HG03469 (cell line): ENCODE results near the gene LDLRAD3.

Source experiments
- ATAC-seq: cut with Tn5 transposase; IDR thresholded peaks from one replicate; pipeline ENCODE4 v1.9.1; 2021; ENCODE audit warnings: mild to moderate bottlenecking, moderate library complexity, moderate number of reproducible peaks; ENCODE audit not compliant: unreplicated experiment

The LDLRAD3 gene

DNA sequence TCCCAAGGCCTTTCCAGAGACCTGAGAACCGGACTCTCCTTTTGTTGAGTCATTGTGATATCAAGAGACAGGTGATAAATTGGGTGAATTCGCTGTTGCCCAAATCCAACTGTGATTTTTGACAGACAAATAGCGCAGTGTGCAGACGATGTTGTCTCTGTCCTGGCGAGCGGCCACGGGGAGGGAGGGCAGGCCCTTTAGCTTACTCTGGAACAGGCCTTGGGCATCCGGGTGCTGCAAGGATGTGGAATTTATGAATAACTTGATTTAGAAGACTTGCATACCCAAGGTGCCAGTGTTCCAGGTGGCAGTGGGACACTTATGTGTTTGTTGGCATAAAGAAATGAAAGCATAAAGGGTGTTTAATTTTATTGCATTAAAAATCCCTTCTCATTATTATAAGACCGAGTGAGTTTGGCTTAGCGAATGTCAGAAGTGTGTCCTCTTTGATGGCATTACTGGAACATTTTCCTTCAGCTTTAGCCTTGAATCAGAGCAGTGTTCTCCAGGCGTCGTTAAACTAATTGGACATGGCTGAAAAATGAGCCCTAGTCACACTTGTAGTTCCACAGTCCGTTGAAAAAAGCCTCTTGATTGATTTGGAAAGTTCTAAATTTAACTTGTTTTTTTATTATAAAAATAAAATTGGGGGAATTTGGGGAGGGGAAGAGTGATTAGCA lies 9.4 kb downstream of the LDLRAD3 start:
- ATAC-seq, result no peak

DNA sequence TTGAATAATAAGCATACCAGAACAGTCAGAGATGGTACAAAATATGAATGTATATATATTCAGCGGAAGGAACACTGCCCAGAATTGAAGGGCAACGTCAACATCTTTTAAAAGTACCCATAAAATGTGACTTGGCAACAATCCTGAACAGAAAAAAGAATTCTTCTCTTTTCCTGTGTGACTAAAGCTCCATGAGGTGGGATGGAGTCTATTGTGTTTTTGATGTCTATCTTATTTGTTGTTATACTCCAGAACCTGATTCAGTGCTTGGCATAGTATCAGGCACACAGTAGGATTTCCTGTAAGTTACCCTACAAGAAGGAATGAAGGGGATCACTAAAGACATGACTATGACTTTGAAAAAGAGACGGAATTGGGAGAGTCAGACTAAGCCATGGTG lies 10.3 kb downstream of the LDLRAD3 start:
- ATAC-seq, result no peak

DNA sequence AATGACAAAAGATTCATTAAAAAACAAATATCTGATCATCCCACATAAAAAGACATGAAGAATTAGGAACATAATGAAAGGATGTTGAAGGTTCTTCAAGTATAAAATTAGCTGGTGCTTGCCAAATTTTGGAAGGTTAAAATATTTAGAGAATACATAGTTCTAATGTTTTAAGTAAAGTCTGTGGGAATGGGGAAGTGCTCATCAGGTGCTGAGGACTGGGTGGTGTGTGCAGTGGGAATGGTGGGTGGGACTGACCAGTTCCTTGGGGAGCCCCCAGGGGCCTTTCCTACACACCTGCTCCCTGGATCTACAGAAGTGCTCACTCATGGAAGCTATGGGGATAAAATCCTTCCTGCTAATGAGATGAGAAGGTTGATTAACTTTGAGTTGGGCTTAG lies 11.8 kb downstream of the LDLRAD3 start:
- ATAC-seq, result no peak

GRCh38 chr11:35962369-35963138 lies 18.7 kb downstream of the LDLRAD3 start:
- no peak for ATAC-seq

GRCh38 chr11:35963911-35964310 lies 20.0 kb downstream of the LDLRAD3 start:
- no peak for ATAC-seq

DNA sequence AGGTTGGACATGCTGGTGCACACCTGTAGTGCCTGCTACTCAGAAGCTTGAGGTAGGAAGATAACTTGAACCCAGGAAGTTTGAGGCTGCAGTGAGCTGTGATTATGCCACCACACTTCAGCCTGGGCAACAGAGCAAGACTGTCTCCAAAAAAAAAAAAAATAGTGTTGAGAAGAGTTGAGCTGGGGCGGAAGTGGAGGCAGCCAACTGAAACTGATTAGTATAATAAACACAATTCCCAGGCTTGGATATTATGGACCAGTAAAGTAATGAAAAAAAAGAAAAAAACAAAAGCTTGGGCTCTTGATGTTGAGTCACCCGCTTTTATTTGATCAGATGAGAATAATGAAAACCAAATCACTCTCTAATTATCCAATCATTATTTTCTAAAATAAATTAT lies 21.0 kb downstream of the LDLRAD3 start:
- ATAC-seq, result no peak

DNA sequence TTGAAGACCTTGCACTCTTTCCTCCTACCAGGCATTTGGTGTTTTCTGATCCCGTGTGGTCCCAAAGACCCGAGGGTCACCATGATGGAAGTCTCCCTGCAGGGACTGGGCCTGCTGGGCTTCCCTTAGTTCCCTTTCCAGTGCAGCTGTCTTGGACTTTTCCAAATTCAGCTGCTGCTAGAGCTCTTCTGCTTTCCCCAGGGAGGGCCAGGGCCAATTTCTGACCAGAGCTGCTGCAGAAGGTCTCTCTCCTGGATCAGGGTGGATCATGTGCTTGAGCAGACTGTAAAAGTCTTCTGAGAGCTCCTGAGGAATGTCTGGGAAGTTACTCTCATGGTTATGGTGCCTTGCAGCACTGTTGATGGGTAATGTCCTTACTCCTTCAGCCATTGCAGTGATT lies 23.2 kb downstream of the LDLRAD3 start:
- no peak for ATAC-seq

DNA sequence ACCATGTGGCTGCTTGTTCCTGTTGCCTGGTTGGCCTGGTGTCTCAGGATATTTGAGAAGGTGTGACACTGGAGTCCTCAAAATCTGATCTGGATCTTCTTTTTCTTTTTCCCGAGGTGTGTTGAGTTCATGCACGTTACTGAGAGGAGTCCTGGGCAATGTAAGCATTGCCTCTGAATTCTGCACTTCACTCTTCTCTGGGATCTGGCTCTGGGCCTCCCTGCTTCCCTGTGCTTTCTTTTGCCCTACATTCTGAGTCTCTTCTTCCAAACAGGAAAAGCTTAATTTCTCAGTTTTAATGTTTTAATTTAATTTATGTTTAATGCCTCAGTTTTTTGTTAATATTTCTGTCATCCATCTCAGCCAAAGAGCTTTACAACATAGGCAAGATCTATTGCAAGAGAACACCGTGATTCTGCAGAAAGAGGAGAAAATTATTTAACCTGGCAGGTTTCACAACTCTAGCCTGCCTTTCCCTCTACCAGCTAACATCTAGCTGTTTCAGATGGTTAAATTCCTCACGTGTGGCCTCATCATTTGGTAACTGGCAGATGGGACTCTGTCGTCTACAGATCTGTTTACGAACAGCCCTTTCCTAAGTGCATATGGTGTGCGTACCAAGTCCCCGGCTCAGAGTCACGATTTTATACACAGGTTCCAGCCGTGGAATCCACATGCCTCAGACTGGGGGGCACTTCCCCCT lies 24.7 kb downstream of the LDLRAD3 start:
- ATAC-seq, result no peak

- no peak for ATAC-seq
Observed at GRCh38 chr11:35969089-35970042, 25.5 kb downstream of the LDLRAD3 start.

GRCh38 chr11:35970445-35970844 lies 26.6 kb downstream of the LDLRAD3 start:
- ATAC-seq, result no peak

DNA sequence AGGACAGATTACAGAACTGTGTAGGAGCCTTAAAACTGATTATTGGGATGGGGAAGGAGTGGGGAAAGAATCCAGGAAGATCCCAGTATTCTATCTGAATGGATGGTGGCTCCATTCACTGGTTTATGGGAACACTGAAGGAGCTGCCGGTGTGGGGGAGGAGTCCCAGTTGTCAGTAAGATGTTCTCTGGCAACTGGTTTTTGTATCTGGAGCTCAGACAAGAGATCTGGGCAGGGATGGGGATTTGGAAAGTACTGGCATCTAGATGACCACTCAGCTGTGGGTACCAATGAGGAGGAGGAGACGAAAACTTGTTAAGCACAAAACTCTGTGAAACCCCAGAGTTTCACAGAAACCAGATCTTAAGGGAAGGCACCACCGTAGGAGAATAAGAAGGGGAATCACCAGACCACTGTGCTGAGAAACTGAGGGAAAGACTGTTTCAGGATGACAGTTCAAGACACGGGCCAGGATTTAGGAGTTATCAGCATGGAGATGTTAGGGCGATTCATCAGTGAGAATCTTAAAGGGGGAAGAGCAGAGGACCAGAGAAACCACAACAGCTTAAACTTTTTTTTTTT lies 28.1 kb downstream of the LDLRAD3 start:
- ATAC-seq, result no peak

- ATAC-seq, result no peak
Observed at GRCh38 chr11:35974882-35975589, 31.2 kb downstream of the LDLRAD3 start.

DNA sequence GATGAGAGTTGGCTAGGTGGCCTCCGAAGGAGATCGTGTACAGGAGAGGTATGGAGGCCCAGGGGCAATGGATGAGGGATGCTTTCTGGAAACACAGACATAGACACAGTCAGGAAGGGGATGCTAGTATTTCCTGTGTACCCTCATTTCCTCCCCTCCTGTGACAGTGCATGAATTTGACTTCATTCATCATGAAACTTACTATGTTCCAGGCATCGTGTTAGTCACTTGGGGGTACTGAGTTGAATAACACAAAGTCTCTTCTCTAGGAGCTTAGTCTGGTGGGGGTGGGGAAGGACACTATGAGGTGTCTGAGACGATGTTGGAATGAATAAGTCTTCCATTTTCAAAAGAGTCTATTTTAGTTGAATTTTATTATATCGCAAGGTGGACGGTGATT lies 32.6 kb downstream of the LDLRAD3 start:
- no peak for ATAC-seq

GRCh38 chr11:35978183-35978582 lies 34.3 kb downstream of the LDLRAD3 start:
- ATAC-seq, result no peak

GRCh38 chr11:35978891-35979290 lies 35.0 kb downstream of the LDLRAD3 start:
- ATAC-seq, result no peak

- no peak for ATAC-seq
Observed at GRCh38 chr11:35980686-35981390, 37.0 kb downstream of the LDLRAD3 start.

- ATAC-seq, result no peak
Observed at GRCh38 chr11:35981581-35981980, 37.7 kb downstream of the LDLRAD3 start.

DNA sequence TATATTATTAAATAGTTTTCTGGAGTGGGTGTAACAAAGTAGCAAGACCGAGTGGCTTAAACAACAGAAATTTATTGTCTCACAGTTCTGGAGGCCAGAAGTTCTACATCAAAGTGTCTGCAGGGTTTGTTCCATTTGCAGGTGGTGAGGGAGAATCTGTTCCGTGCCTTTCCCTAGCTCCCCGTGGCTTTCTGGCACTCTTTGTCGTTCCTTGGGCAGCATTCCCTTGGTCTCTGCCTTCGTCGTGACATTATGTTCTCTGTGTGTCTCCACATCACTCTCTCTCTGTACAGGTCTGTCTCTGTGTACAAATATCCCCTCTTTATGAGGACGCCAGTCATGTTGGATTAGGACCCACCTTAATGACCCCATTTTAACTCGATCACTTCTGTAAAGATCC lies 38.2 kb downstream of the LDLRAD3 start:
- no peak for ATAC-seq

DNA sequence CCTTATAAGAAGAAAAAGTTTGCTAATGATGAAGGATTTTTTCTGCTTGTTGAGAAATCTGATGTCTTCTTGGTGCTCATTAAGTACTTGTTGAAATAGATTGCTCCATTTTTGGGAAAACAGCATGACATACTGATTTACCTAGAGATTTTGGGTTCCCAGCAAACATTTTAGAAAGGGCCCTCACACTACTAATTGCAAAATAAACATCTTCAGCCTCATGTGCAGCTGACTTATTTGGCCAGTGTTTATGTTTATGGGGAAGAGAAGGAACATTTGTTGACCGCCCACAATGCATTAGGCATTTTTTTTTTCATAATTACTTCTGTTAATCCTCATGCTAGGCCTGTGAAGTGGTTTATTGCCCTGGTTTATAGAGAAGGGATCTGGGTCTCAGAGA lies 40.1 kb downstream of the LDLRAD3 start:
- ATAC-seq, result no peak
